PC-3 (cell line): ENCODE measurements around the gene SH3RF3. TPM values are rescaled to one million over a fixed set of nuclear protein-coding genes. Genes with fewer than 3 reads are reported as not detected.

Experiments
- ATAC-seq: fragments of 200-7000 bp; cut with Tn5 transposase; 2 replicates; pipeline ENCODE4 v1.9.1; 2020; ENCODE audit warnings: mild to moderate bottlenecking, moderate library complexity
- BruUV-seq: library from RNA; stranded (reverse); fragments of 400-500 nt; replicated peaks from 2 replicates; lab custom pipeline; 2021; lab: Mats Ljungman, UMichigan
- CTCF ChIA-PET: fragments of 300-600 bp; sonication (Branson Sonifier 250); formaldehyde crosslinking; loops from one replicate; lab custom pipeline; 2022; ENCODE audit warnings: antibody characterized with exemption; lab: Charles Lee
- POLR2A ChIA-PET: fragments of 300-600 bp; sonication (Branson Sonifier 250); formaldehyde crosslinking; loops from one replicate; lab custom pipeline; 2022; ENCODE audit warnings: antibody characterized with exemption; ENCODE audit not compliant: unreplicated experiment; lab: Charles Lee
- DNase-seq: peaks from one replicate; pipeline ENCODE4 v3.0.0-alpha.2; 2015
- H2AFZ ChIP-seq: fragments of 300-600 bp; sonication (generic); 2 replicates; pipeline ENCODE4 v1.6.0; 2016; ENCODE audit warnings: antibody characterized with exemption, low read length
- H3F3A ChIP-seq: fragments of 300-600 bp; sonication (generic); one replicate; pipeline ENCODE4 v1.6.0; 2017; ENCODE audit warnings: antibody characterized with exemption, low read length, control low read depth, mild to moderate bottlenecking; ENCODE audit not compliant: unreplicated experiment
- H3K27ac ChIP-seq: fragments of 300-600 bp; sonication (generic); 2 replicates; pipeline ENCODE4 v1.5.1; 2016; ENCODE audit warnings: mild to moderate bottlenecking, low read length
- H3K27me3 ChIP-seq: fragments of 300-600 bp; sonication (generic); 2 replicates; pipeline ENCODE4 v1.6.1; 2016; ENCODE audit warnings: low read length, mixed read lengths
- H3K36me3 ChIP-seq: fragments of 300-600 bp; sonication (generic); 2 replicates; pipeline ENCODE4 v1.6.1; 2016; ENCODE audit warnings: low read depth, mixed run types, low read length, mixed read lengths
- H3K4me1 ChIP-seq: fragments of 300-600 bp; sonication (generic); 2 replicates; pipeline ENCODE4 v1.5.1; 2016; ENCODE audit warnings: low read length; ENCODE audit not compliant: insufficient read depth
- H3K4me2 ChIP-seq: fragments of 300-600 bp; sonication (generic); 2 replicates; pipeline ENCODE4 v1.6.0; 2016; ENCODE audit warnings: low read length
- H3K4me3 ChIP-seq: fragments of 300-600 bp; sonication (generic); 2 replicates; pipeline ENCODE4 v1.5.1; 2016; ENCODE audit warnings: mild to moderate bottlenecking, low read length, mixed read lengths
- H3K79me2 ChIP-seq: fragments of 300-600 bp; sonication (generic); 2 replicates; pipeline ENCODE4 v1.6.1; 2017; ENCODE audit warnings: low read length, mixed read lengths
- H3K9ac ChIP-seq: fragments of 300-600 bp; sonication (generic); 2 replicates; pipeline ENCODE4 v1.6.0; 2016; ENCODE audit warnings: mild to moderate bottlenecking, low read length
- H3K9me2 ChIP-seq: fragments of 300-600 bp; sonication (generic); replicated peaks from 2 replicates; pipeline ENCODE4 v1.6.1; 2016; ENCODE audit warnings: mixed run types, low read length, mixed read lengths
- H3K9me3 ChIP-seq: fragments of 300-600 bp; sonication (generic); 2 replicates; pipeline ENCODE4 v1.6.1; 2016; ENCODE audit warnings: low read length, mixed read lengths
- H4K20me1 ChIP-seq: fragments of 300-600 bp; sonication (generic); 2 replicates; pipeline ENCODE4 v1.6.1; 2016; ENCODE audit warnings: low read length, mixed read lengths
- EZH2 ChIP-seq: fragments of 300-600 bp; sonication (generic); IDR thresholded peaks from one replicate; pipeline ENCODE4 v1.6.1; 2017; ENCODE audit warnings: antibody characterized with exemption, mild to moderate bottlenecking, low read length; ENCODE audit not compliant: unreplicated experiment
- EZH2phosphoT487 ChIP-seq: fragments of 300-600 bp; sonication (generic); IDR thresholded peaks from 2 replicates; pipeline ENCODE4 v1.6.1; 2018; ENCODE audit warnings: mild to moderate bottlenecking, antibody characterized with exemption, low read length, borderline replicate concordance
- intact Hi-C: fragments of 100-400 bp; cut with micrococcal nuclease; formaldehyde crosslinking; loops from 2 replicates; pipeline ENCODE4 v1.9.0; 2023
- total RNA-seq: library from RNA; depleted of rRNA; stranded (reverse); fragments of >200 nt; gene quantifications from 2 replicates; pipeline ENCODE4 v1.2.3, GENCODE V29; 2014
- TF ChIP-seq, protein P1 (sequence below): fragments of 300-600 bp; sonication (generic); conservative IDR thresholded peaks from 2 replicates; pipeline ENCODE4 v1.5.1; 2017; ENCODE audit warnings: antibody characterized with exemption, low read depth, mild to moderate bottlenecking, low read length

SH3RF3 gene
- total RNA-seq, 1 experiment from 2014 or later: 11.7 TPM

DNA sequence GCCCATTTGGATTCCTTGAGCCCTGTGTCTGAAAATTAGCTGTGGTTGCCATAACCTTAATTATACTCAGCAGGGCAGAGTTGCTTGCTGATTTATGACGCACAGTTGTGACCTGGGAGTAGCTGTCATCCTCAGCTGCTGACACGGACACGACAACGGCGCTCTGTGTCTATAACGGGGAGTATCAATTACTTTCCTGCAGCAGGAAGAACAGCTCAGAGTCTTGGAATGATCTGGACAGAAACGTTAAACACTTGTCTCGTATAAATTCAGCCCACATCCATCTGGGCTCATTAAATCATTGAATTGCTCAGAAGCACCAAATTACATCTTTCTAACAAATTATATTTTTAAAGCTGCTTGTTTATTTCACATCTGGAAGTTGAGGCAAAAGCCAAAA is 368.5 kb downstream of the SH3RF3 start:
- no TSS peak for BruUV-seq
- peak; percentile 90 for ATAC-seq
- H3K9ac ChIP-seq: no peak overlapping the region; the same call in 1 of the 2 replicates

DNA sequence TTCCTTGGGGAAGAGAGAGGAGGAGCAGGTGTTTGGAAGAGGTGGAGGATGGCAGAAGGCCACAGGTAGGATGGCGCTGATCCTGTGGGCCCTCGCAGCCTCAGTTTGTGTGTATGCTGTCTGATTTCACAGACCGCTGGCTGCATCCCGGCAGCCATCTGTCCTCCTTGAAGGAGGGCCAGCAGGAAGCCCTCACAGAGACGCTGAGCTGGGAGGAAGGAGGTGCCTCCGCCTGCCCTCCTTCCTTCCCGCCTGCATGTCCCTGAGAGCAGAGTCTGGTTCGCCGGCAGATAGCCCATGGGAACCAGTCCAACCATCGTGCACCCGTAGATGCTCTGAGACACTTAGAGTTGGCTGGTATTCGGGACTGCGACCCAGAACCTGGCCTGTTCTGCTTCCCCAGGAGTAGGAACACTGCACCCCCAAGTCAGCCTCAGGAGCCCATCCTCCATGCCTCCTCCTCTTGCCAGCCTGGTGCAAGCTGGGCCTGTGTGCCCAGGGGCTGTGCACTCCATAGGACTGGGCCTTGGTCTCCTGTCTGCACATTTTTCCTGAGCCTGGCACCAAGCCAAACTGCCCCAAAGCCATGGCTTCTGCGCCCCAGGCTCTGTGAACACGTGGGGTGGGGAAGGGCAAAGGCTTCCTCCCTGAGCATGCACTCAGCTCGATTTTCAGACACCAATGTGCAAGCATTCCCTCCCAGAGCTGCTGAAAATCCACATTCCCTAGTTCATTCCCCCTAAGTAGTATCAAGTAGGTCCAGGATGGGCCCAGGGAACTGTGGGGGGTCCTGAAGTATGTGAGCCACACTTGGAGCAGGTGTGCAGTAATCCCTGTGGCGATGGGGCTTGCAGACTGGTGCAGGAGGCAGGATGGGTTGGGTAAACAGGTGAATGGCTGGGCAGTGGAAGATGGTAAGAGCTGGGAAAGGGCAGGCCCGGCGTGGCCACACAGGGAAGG is 369.2 kb downstream of the SH3RF3 start:
- CTCF ChIA-PET: no interaction called here
- H3K4me2 ChIP-seq: peak overlapping the region; percentile 58

More for the DNA sequence above, 368.5 kb downstream of the SH3RF3 start:
- H2AFZ ChIP-seq: no peak overlapping the region
- TF ChIP-seq, protein P1, sequence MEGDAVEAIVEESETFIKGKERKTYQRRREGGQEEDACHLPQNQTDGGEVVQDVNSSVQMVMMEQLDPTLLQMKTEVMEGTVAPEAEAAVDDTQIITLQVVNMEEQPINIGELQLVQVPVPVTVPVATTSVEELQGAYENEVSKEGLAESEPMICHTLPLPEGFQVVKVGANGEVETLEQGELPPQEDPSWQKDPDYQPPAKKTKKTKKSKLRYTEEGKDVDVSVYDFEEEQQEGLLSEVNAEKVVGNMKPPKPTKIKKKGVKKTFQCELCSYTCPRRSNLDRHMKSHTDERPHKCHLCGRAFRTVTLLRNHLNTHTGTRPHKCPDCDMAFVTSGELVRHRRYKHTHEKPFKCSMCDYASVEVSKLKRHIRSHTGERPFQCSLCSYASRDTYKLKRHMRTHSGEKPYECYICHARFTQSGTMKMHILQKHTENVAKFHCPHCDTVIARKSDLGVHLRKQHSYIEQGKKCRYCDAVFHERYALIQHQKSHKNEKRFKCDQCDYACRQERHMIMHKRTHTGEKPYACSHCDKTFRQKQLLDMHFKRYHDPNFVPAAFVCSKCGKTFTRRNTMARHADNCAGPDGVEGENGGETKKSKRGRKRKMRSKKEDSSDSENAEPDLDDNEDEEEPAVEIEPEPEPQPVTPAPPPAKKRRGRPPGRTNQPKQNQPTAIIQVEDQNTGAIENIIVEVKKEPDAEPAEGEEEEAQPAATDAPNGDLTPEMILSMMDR: no peak
- no peak for TF ChIP-seq EZH2
- no peak for TF ChIP-seq EZH2phosphoT487
- no peaks in the 10 kb centered on the region for H3K27me3 ChIP-seq
- POLR2A ChIA-PET: no interaction called here
- peak; percentile 78 for DNase-seq
- no peaks in the 10 kb centered on the region for H4K20me1 ChIP-seq
- intact Hi-C loops: loop anchor here (5.0 to 10.0 kb wide), 2 partner anchors 165 to 643 kb away; no protein-coding TSS in a partner anchor
- H3K27ac ChIP-seq: peak overlapping the region; percentile 61
- H3K79me2 ChIP-seq: no peaks in the 10 kb centered on the region
- no peaks in the 10 kb centered on the region for H3K9me2 ChIP-seq
- H3K4me1 ChIP-seq: peaks cover 34% of the 10 kb centered on the region
- CTCF ChIA-PET: no interaction called here
- H3K36me3 ChIP-seq: no peaks in the 10 kb centered on the region
- H3K9me3 ChIP-seq: no peaks in the 10 kb centered on the region
- no peaks in the 10 kb centered on the region for H3F3A ChIP-seq
- H3K4me2 ChIP-seq: peak overlapping the region; percentile 58
- no peak overlapping the region for H3K4me3 ChIP-seq

More for the DNA sequence above, 369.2 kb downstream of the SH3RF3 start:
- TF ChIP-seq EZH2phosphoT487: no peak
- TF ChIP-seq EZH2: no peak
- TF ChIP-seq, protein P1: no peak
- Histone ChIP-seq H3K27me3 (no peaks in the 10 kb centered on the region), H3K9me3 (no peaks in the 10 kb centered on the region), H3K9me2 (no peaks in the 10 kb centered on the region), H2AFZ (no peak overlapping the region), H3K9ac (no peak overlapping the region; the same call in 1 of the 2 replicates), H4K20me1 (no peaks in the 10 kb centered on the region), H3K36me3 (no peaks in the 10 kb centered on the region), H3F3A (no peaks in the 10 kb centered on the region), H3K4me1 (peaks cover 34% of the 10 kb centered on the region), H3K27ac (peak overlapping the region; percentile 61), H3K79me2 (no peaks in the 10 kb centered on the region), H3K4me3 (no peak overlapping the region)
- POLR2A ChIA-PET: no interaction called here
- no peak for DNase-seq
- ATAC-seq: peak; percentile 3; the same call in 1 of the 2 replicates
- BruUV-seq: no TSS peak
- intact Hi-C loops: loop anchor here (5.0 to 10.0 kb wide), 2 partner anchors 166 to 643 kb away; no protein-coding TSS in a partner anchor
